ENCODE results near the gene BANF1.

DNA sequence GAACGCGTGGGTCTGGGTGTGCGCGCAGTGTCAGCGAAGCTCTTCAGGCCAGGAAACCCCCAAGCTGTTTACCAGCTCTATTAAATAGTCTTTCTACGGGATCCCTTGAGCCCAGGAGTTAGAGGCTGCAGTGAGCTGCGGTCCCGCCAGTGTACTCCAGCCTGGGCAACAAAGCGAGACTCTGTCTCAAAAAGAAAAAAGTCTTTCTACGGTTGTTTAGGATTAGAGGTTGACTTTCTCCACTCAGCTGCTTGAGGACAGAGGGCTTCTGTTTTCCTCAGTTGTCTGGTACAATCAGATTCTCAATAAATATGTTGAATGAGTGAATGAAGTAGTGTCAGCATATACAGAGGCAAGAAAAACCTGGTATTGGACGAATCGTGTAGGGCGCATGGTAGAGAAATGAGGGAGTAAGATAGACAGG, 40.1 kb upstream of the BANF1 start:
- TF ChIP-seq, protein P1, sequence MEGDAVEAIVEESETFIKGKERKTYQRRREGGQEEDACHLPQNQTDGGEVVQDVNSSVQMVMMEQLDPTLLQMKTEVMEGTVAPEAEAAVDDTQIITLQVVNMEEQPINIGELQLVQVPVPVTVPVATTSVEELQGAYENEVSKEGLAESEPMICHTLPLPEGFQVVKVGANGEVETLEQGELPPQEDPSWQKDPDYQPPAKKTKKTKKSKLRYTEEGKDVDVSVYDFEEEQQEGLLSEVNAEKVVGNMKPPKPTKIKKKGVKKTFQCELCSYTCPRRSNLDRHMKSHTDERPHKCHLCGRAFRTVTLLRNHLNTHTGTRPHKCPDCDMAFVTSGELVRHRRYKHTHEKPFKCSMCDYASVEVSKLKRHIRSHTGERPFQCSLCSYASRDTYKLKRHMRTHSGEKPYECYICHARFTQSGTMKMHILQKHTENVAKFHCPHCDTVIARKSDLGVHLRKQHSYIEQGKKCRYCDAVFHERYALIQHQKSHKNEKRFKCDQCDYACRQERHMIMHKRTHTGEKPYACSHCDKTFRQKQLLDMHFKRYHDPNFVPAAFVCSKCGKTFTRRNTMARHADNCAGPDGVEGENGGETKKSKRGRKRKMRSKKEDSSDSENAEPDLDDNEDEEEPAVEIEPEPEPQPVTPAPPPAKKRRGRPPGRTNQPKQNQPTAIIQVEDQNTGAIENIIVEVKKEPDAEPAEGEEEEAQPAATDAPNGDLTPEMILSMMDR (IDR thresholded peaks at IDR 0.05; ENCODE audit: extremely low read depth in 1 of 2, insufficient read depth in 1 of 2, low read depth in 1 of 2, low read length in 2 of 2): no peak
- no peak for TF ChIP-seq POLR2A (IDR thresholded peaks at IDR 0.05; ENCODE audit: low read depth, low read length)

Data from endothelial cell of umbilical vein (primary cell).